Measurements from ENCODE around the gene TRAF7.
"Not testable (repeated sequence)": the region's sequence is repeated elsewhere in the genome, so short reads cannot be mapped to it uniquely, and the experiment has no call there.

Gene TRAF7

GRCh38 chr16:2122934-2123683 is 32.5 kb upstream of the TRAF7 start:
- not testable (repeated sequence) for DNase-seq

GRCh38 chr16:2123706-2124376 is 31.7 kb upstream of the TRAF7 start:
- DNase-seq = not testable (repeated sequence)

GRCh38 chr16:2124377-2124693 is 31.2 kb upstream of the TRAF7 start:
- not testable (repeated sequence) for DNase-seq

GRCh38 chr16:2124694-2125444 is 30.7 kb upstream of the TRAF7 start:
- DNase-seq = not testable (repeated sequence)

- DNase-seq = not testable (repeated sequence)
Measured at GRCh38 chr16:2125609-2126008, 30.0 kb upstream of the TRAF7 start.

GRCh38 chr16:2126161-2126743 is 29.3 kb upstream of the TRAF7 start:
- DNase-seq = not testable (repeated sequence)

GRCh38 chr16:2126928-2127556 is 28.5 kb upstream of the TRAF7 start:
- DNase-seq = not testable (repeated sequence)

- peak; percentile 24 for DNase-seq
Measured at GRCh38 chr16:2127630-2128280, 27.8 kb upstream of the TRAF7 start.

GRCh38 chr16:2129251-2129650 is 26.3 kb upstream of the TRAF7 start:
- not testable (repeated sequence) for DNase-seq

- DNase-seq = not testable (repeated sequence)
Measured at GRCh38 chr16:2129890-2130447, 25.6 kb upstream of the TRAF7 start.

- not testable (repeated sequence) for DNase-seq
Measured at GRCh38 chr16:2133797-2134196, 21.8 kb upstream of the TRAF7 start.

GRCh38 chr16:2135071-2135470 is 20.5 kb upstream of the TRAF7 start:
- not testable (repeated sequence) for DNase-seq

GRCh38 chr16:2135770-2136490 is 19.7 kb upstream of the TRAF7 start, which contains the start of gene PKD1:
TSS of gene PKD1 (minus strand) at chr16:2135898. CDS start at chr16:2135689, 209 bp downstream.
- DNase-seq = peak; percentile 88

- no peak for DNase-seq
Measured at GRCh38 chr16:2142942-2143877, 12.4 kb upstream of the TRAF7 start.

GRCh38 chr16:2143878-2144485 is 11.6 kb upstream of the TRAF7 start:
- no peak for DNase-seq

- DNase-seq = no peak
Measured at GRCh38 chr16:2145843-2146242, 9.7 kb upstream of the TRAF7 start.

GRCh38 chr16:2147378-2147777 is 8.2 kb upstream of the TRAF7 start:
- DNase-seq = no peak

- peak; percentile 74 for DNase-seq
Measured at GRCh38 chr16:2147981-2148671, 7.5 kb upstream of the TRAF7 start, which contains the start of gene RAB26. TSS of gene RAB26 (plus strand) at chr16:2148625. CDS start at chr16:2148784, 159 bp downstream.
